HepG2 (cell line): ENCODE data around the gene ST14. TPM values are rescaled to one million over a fixed set of nuclear protein-coding genes. Genes with fewer than 3 reads are reported as not detected.

ENCODE experiments used
- CBX5 ChIP-seq: sonication (generic); formaldehyde crosslinking; IDR thresholded peaks from 2 replicates; pipeline ENCODE4 v1.4.0; 2020; ENCODE audit warnings: missing genetic modification reagents, borderline replicate concordance
- CREM ChIP-seq, 2 experiments: sonication (generic) in 1 of 2; formaldehyde crosslinking in 1 of 2; IDR thresholded peaks; 2 replicates each; pipeline versions ENCODE4 v1.4.0 to v1.6.1; 2016 to 2020; ENCODE audit warnings: antibody characterized with exemption in 1 of 2, mild to moderate bottlenecking in 1 of 2, missing genetic modification reagents in 1 of 2
- MTF1 ChIP-seq: sonication (generic); formaldehyde crosslinking; IDR thresholded peaks from 2 replicates; pipeline ENCODE4 v1.5.0; 2020; ENCODE audit warnings: missing genetic modification reagents
- NFRKB ChIP-seq: fragments of 450-650 bp; IDR thresholded peaks from 2 replicates; pipeline ENCODE4 v1.6.1; 2017
- PAX8 ChIP-seq: sonication (generic); formaldehyde crosslinking; IDR thresholded peaks from 2 replicates; pipeline ENCODE4 v1.8.0; 2022; ENCODE audit warnings: mild to moderate bottlenecking, missing genetic modification reagents, borderline replicate concordance
- POLR2A ChIP-seq, 2 experiments: IDR thresholded peaks; 2 replicates each; pipeline ENCODE4 v1.6.1; 2011; ENCODE audit warnings: low read depth in 2 of 2, low read length in 2 of 2, mild to moderate bottlenecking in 1 of 2, moderate library complexity in 1 of 2; ENCODE audit not compliant: insufficient read depth in 1 of 2
- RBM39 ChIP-seq: fragments of 200-400 bp; formaldehyde crosslinking; IDR thresholded peaks from one replicate; pipeline ENCODE4 v1.6.1; 2018; ENCODE audit warnings: antibody characterized with exemption, mild to moderate bottlenecking, low read depth, low read length; ENCODE audit not compliant: poor library complexity, severe bottlenecking
- SRSF9 ChIP-seq: fragments of 200-400 bp; formaldehyde crosslinking; IDR thresholded peaks from 2 replicates; pipeline ENCODE4 v1.6.1; 2018; ENCODE audit warnings: borderline replicate concordance, mild to moderate bottlenecking, low read depth, low read length; ENCODE audit not compliant: insufficient read depth, poor library complexity, severe bottlenecking
- U2AF2 ChIP-seq: fragments of 200-400 bp; formaldehyde crosslinking; IDR thresholded peaks from 2 replicates; pipeline ENCODE4 v1.6.1; 2017; ENCODE audit warnings: low read depth, mild to moderate bottlenecking, low read length
- ZMYM4 ChIP-seq: sonication (generic); formaldehyde crosslinking; IDR thresholded peaks from 2 replicates; pipeline ENCODE4 v1.8.1; 2023; ENCODE audit warnings: mild to moderate bottlenecking, missing genetic modification reagents
- ZNF20 ChIP-seq: sonication (generic); formaldehyde crosslinking; IDR thresholded peaks from 2 replicates; pipeline ENCODE4 v1.4.0; 2020; ENCODE audit warnings: mild to moderate bottlenecking, moderate library complexity, missing genetic modification reagents
- ZNF326 ChIP-seq: sonication (generic); formaldehyde crosslinking; IDR thresholded peaks from 2 replicates; pipeline ENCODE4 v1.4.0; 2020; ENCODE audit warnings: missing genetic modification reagents, borderline replicate concordance
- ZNF329 ChIP-seq: sonication (generic); formaldehyde crosslinking; IDR thresholded peaks from 2 replicates; pipeline ENCODE4 v1.9.0; 2021; ENCODE audit warnings: low read depth, mild to moderate bottlenecking, missing genetic modification reagents
- ZNF737 ChIP-seq: sonication (generic); formaldehyde crosslinking; IDR thresholded peaks from 2 replicates; pipeline ENCODE4 v1.5.0; 2020; ENCODE audit warnings: missing genetic modification reagents, mild to moderate bottlenecking, borderline replicate concordance
- ZSCAN20 ChIP-seq: sonication (generic); formaldehyde crosslinking; IDR thresholded peaks from 2 replicates; pipeline ENCODE4 v1.4.0; 2020; ENCODE audit warnings: missing genetic modification reagents, mild to moderate bottlenecking, borderline replicate concordance
- ZSCAN29 ChIP-seq: sonication (generic); formaldehyde crosslinking; conservative IDR thresholded peaks from 2 replicates; pipeline ENCODE4 v1.4.0; 2020; ENCODE audit warnings: mild to moderate bottlenecking, missing genetic modification reagents
- polyA plus RNA-seq, 8 experiments: library from polyadenylated mRNA; depleted of rRNA in 3 of 8; stranded (reverse) in 7 of 8; unstranded in 1 of 8; fragments of >200 nt; fragmentation: Illumina TruSeq in 4 of 8; extraction: Trizol in 4 of 8; gene quantifications; 2 replicates each; pipeline versions ENCODE4 v1.2.1 to v1.2.3, GENCODE V29; 2011 to 2016; ENCODE audit warnings: low read depth in 4 of 8, missing spikeins in 1 of 8, mixed read lengths in 1 of 8; ENCODE audit not compliant: insufficient read depth in 1 of 8
- total RNA-seq, 5 experiments: library from RNA; depleted of rRNA; stranded (reverse); fragments of >200 nt; fragmentation: Illumina TruSeq; extraction: Trizol; gene quantifications; 2 replicates each; pipeline ENCODE4 v1.2.3, GENCODE V29; 2016; ENCODE audit warnings: low read depth in 1 of 5
- TF ChIP-seq, protein P1 (sequence below): fragments of 450-650 bp; IDR thresholded peaks from 2 replicates; pipeline ENCODE4 v1.6.1; 2017; ENCODE audit warnings: mild to moderate bottlenecking
- TF ChIP-seq, protein P2 (sequence below): IDR thresholded peaks from 2 replicates; pipeline ENCODE4 v1.6.1; 2016; ENCODE audit warnings: missing biosample characterization, missing genetic modification reagents, low read depth
- TF ChIP-seq, protein P3 (sequence below): sonication (generic); formaldehyde crosslinking; IDR thresholded peaks from 2 replicates; pipeline ENCODE4 v1.4.0; 2020; ENCODE audit warnings: missing genetic modification reagents

The ST14 gene
- total and polyA plus RNA-seq, 2 of the 13 experiments (the other 11 are each of a cell fraction or from before 2014, with no cell fraction given): 0.88 to 1.4 TPM

DNA sequence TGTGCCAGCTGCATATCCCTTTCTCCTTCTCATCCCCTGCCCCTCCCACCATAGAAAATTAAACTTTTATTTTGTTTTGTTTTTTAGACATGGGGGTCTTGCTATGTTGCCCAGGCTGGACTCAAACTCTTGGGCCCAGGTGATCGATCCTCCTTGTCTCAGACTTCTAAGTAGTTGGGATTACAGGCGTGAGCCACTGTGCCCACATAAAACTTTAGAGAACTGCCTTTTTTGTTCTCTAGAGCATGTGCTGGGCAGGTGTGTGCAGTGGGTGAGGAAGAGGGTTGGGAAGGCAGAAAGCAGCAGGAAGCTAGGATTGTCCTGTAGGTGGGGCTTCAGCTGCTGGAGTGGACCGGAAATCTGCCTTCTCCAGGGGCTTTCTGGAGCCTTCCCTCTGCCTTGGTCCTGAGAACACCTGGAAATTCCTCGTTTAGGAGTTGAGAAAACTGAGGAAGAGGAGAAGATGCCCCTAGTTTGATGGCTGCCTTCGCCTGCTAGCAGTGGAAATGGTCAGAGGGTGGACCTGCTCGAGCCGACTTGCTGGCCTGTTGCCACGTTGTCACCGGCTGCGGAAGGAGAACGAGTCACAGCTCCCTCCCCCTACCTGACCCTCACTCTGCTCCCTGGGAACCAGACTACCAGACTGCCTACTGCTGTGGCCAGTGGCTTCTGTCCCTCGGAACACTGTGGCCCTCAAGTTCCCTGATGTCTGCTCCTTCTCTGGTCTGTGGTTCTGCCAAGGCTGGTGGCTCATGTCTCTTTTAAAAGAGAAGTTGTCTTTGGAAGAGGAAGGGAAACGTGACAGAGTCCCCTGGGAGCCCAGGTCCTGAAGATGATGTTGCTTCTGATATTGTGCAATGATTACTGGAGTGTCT lies 4.0 kb downstream of the ST14 start (continued):
- TF ChIP-seq, protein P1, sequence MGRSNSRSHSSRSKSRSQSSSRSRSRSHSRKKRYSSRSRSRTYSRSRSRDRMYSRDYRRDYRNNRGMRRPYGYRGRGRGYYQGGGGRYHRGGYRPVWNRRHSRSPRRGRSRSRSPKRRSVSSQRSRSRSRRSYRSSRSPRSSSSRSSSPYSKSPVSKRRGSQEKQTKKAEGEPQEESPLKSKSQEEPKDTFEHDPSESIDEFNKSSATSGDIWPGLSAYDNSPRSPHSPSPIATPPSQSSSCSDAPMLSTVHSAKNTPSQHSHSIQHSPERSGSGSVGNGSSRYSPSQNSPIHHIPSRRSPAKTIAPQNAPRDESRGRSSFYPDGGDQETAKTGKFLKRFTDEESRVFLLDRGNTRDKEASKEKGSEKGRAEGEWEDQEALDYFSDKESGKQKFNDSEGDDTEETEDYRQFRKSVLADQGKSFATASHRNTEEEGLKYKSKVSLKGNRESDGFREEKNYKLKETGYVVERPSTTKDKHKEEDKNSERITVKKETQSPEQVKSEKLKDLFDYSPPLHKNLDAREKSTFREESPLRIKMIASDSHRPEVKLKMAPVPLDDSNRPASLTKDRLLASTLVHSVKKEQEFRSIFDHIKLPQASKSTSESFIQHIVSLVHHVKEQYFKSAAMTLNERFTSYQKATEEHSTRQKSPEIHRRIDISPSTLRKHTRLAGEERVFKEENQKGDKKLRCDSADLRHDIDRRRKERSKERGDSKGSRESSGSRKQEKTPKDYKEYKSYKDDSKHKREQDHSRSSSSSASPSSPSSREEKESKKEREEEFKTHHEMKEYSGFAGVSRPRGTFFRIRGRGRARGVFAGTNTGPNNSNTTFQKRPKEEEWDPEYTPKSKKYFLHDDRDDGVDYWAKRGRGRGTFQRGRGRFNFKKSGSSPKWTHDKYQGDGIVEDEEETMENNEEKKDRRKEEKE: no peak
- TF ChIP-seq SRSF9 (no peak), POLR2A (IDR thresholded peaks at IDR 0.05; ENCODE audit: insufficient read depth in 1 of 2, low read depth in 2 of 2, low read length in 2 of 2) (peak; percentile 53 to 58; a peak in 3 of 4 replicates), ZNF737 (CRISPR knock-in tag) (no peak), RBM39 (no peak), CBX5 (CRISPR knock-in tag) (no peak; the same call in 1 of the 2 replicates), ZMYM4 (CRISPR knock-in tag) (peak; percentile 47; the same call in 1 of the 2 replicates), ZNF329 (no peak), PAX8 (CRISPR knock-in tag) (no peak), ZNF326 (no peak), CREM (IDR thresholded peaks at IDR 0.05) (no peak), CREM (CRISPR knock-in tag; IDR thresholded peaks at IDR 0.05) (no peak), ZSCAN29 (CRISPR knock-in tag) (no peak), ZNF20 (CRISPR knock-in tag) (no peak), ZSCAN20 (no peak; the same call in 1 of the 2 replicates), NFRKB (no peak), MTF1 (CRISPR knock-in tag) (no peak), U2AF2 (no peak)
- TF ChIP-seq, protein P2, sequence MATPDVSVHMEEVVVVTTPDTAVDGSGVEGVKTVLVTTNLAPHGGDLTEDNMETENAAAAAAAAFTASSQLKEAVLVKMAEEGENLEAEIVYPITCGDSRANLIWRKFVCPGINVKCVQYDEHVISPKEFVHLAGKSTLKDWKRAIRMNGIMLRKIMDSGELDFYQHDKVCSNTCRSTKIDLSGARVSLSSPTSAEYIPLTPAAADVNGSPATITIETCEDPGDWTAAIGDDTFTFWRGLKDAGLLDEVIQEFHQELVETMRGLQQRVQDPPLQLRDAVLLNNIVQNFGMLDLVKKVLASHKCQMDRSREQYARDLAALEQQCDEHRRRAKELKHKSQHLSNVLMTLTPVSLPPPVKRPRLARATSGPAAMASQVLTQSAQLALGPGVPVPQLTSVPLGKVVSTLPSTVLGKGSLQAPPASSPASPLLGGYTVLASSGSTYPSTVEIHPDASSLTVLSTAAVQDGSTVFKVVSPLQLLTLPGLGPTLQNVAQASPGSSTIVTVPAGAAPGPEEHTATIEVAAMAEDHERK (CRISPR knock-in tag): no peak
- TF ChIP-seq, protein P3, sequence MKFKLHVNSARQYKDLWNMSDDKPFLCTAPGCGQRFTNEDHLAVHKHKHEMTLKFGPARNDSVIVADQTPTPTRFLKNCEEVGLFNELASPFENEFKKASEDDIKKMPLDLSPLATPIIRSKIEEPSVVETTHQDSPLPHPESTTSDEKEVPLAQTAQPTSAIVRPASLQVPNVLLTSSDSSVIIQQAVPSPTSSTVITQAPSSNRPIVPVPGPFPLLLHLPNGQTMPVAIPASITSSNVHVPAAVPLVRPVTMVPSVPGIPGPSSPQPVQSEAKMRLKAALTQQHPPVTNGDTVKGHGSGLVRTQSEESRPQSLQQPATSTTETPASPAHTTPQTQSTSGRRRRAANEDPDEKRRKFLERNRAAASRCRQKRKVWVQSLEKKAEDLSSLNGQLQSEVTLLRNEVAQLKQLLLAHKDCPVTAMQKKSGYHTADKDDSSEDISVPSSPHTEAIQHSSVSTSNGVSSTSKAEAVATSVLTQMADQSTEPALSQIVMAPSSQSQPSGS (CRISPR knock-in tag): no peak
